Measurements from ENCODE around the gene MBOAT1.
A peak's percentile ranks its signal among the peaks of the same experiment; 100 is the strongest.
"Not testable (repeated sequence)": the region's sequence is repeated elsewhere in the genome, so short reads cannot be mapped to it uniquely, and the experiment has no call there.

MBOAT1 gene

GRCh38 chr6:20168690-20169089 is 43.6 kb downstream of the MBOAT1 start:
- no peak for DNase-seq

GRCh38 chr6:20167601-20168000 is 44.7 kb downstream of the MBOAT1 start:
- DNase-seq, result peak in 1 of 2 experiments; percentile 19

GRCh38 chr6:20166210-20166609 is 46.1 kb downstream of the MBOAT1 start:
- DNase-seq, result no peak

- DNase-seq, result no peak
Observed at GRCh38 chr6:20162515-20162914, 49.8 kb downstream of the MBOAT1 start.

GRCh38 chr6:20160541-20161283 is 51.6 kb downstream of the MBOAT1 start:
- DNase-seq, result no peak

GRCh38 chr6:20159781-20160540 is 52.3 kb downstream of the MBOAT1 start:
- no peak for DNase-seq

- no peak for DNase-seq
Observed at GRCh38 chr6:20159098-20159497, 53.2 kb downstream of the MBOAT1 start.

GRCh38 chr6:20158676-20159075 is 53.6 kb downstream of the MBOAT1 start:
- no peak for DNase-seq

GRCh38 chr6:20156824-20157223 is 55.4 kb downstream of the MBOAT1 start:
- DNase-seq, result no peak

- no peak for DNase-seq
Observed at GRCh38 chr6:20154753-20155152, 57.5 kb downstream of the MBOAT1 start.

- no peak for DNase-seq
Observed at GRCh38 chr6:20153194-20153593, 59.1 kb downstream of the MBOAT1 start.

GRCh38 chr6:20148433-20148832 is 63.8 kb downstream of the MBOAT1 start:
- DNase-seq, result no peak

GRCh38 chr6:20147469-20147868 is 64.8 kb downstream of the MBOAT1 start:
- no peak for DNase-seq

- DNase-seq, result not testable (repeated sequence)
Observed at GRCh38 chr6:20146831-20147230, 65.4 kb downstream of the MBOAT1 start.

- DNase-seq, result no peak
Observed at GRCh38 chr6:20146291-20146690, 66.0 kb downstream of the MBOAT1 start.

GRCh38 chr6:20142866-20143265 is 69.4 kb downstream of the MBOAT1 start:
- no peak for DNase-seq

- no peak for DNase-seq
Observed at GRCh38 chr6:20141931-20142330, 70.3 kb downstream of the MBOAT1 start.

GRCh38 chr6:20139127-20139963 is 72.9 kb downstream of the MBOAT1 start:
- DNase-seq, result not testable (repeated sequence)

GRCh38 chr6:20137837-20138236 is 74.4 kb downstream of the MBOAT1 start:
- DNase-seq, result no peak

- no peak for DNase-seq
Observed at GRCh38 chr6:20137240-20137639, 75.0 kb downstream of the MBOAT1 start.

GRCh38 chr6:20135677-20136268 is 76.5 kb downstream of the MBOAT1 start:
- DNase-seq, result no peak

GRCh38 chr6:20134613-20135012 is 77.7 kb downstream of the MBOAT1 start:
- DNase-seq, result no peak
